Aorta (tissue), 5 donors: ENCODE results near the gene CDC42EP5. TPM values are rescaled to one million over a fixed set of nuclear protein-coding genes. Genes with fewer than 3 reads are reported as not detected.
A peak's percentile ranks its signal among the peaks of the same experiment; 100 is the strongest.

Source experiments
- ATAC-seq: fragments of 200-7000 bp; cut with Tn5 transposase; one replicate; pipeline ENCODE4 v1.9.1; 2022; ENCODE audit warnings: moderate library complexity; ENCODE audit not compliant: low FRiP score
- DNase-seq, 2 donors: peaks; one replicate each; pipeline ENCODE4 v3.0.0-alpha.2; 2020
- H3K27ac ChIP-seq, 2 donors: one replicate each; pipeline ENCODE4 v1.5.1; 2013; ENCODE audit warnings: low read length in 2 of 2, mild to moderate bottlenecking in 2 of 2, moderate library complexity in 2 of 2, control low read depth in 1 of 2, inconsistent platforms in 1 of 2, low read depth in 1 of 2
- H3K27me3 ChIP-seq, 2 donors: one replicate each; pipeline ENCODE4 v1.6.1; 2013; ENCODE audit warnings: control low read depth in 1 of 2, low read length in 1 of 2, mild to moderate bottlenecking in 1 of 2, moderate library complexity in 1 of 2; ENCODE audit not compliant: insufficient read depth in 2 of 2, control insufficient read depth in 1 of 2
- H3K36me3 ChIP-seq, 2 donors: one replicate each; pipeline ENCODE4 v1.6.1; 2013; ENCODE audit warnings: control low read depth in 1 of 2, low read length in 1 of 2, mild to moderate bottlenecking in 1 of 2; ENCODE audit not compliant: insufficient read depth in 2 of 2, control insufficient read depth in 1 of 2
- H3K4me1 ChIP-seq, 2 donors: one replicate each; pipeline ENCODE4 v1.6.1; 2013; ENCODE audit warnings: low read length in 2 of 2, control low read depth in 1 of 2, mild to moderate bottlenecking in 1 of 2, moderate library complexity in 1 of 2; ENCODE audit not compliant: insufficient read depth in 2 of 2, control insufficient read depth in 1 of 2
- H3K4me3 ChIP-seq, 2 donors: one replicate each; pipeline ENCODE4 v1.5.1; 2013; ENCODE audit warnings: low read length in 2 of 2, control low read depth in 1 of 2, mild to moderate bottlenecking in 1 of 2
- H3K9me3 ChIP-seq: one replicate; pipeline ENCODE4 v1.6.1; 2013; ENCODE audit warnings: mild to moderate bottlenecking, low read length; ENCODE audit not compliant: control insufficient read depth
- WGBS, 2 donors: extraction: QIAGEN DNeasy Blood & Tissue Kit; methylation state at CpG; one replicate each; pipeline ENCODE4 v1.1.7; 2013; 5-methylcytosine and 5-hydroxymethylcytosine counted together
- intact Hi-C, 2 donors: fragments of 100-400 bp; cut with DNase I; formaldehyde crosslinking; loops; one replicate each; pipeline versions ENCODE4 v1.14.2 to v1.15.0; 2022
- polyA plus RNA-seq, 2 donors: library from polyadenylated mRNA; stranded (reverse); fragments of 200-250 nt; gene quantifications; one replicate each; pipeline ENCODE4 v1.2.3, GENCODE V29; 2013
- total RNA-seq, 2 donors: library from RNA; stranded (reverse); fragmentation: NEBNext Ultra II Directional; extraction: Animal tissue kit (Norgen Biotek cat#: 25700); gene quantifications; one replicate each; pipeline ENCODE4 v1.2.1, GENCODE V29; 2021
- donor health status: healthy with polysubstance abuse.
- donor health status: Bipolar disorder and iron deficiency.
- donor health status: DM: no; HTN: no; CAD: no.
- donor health status: DM: no; HTN: no; CAD: no.
- donor health status: DM: yes; HTN: yes; CAD: no.

CDC42EP5 gene
- total and polyA plus RNA-seq, 4 donors, result 40.4 to 55.2 (median 48.9) TPM

DNA sequence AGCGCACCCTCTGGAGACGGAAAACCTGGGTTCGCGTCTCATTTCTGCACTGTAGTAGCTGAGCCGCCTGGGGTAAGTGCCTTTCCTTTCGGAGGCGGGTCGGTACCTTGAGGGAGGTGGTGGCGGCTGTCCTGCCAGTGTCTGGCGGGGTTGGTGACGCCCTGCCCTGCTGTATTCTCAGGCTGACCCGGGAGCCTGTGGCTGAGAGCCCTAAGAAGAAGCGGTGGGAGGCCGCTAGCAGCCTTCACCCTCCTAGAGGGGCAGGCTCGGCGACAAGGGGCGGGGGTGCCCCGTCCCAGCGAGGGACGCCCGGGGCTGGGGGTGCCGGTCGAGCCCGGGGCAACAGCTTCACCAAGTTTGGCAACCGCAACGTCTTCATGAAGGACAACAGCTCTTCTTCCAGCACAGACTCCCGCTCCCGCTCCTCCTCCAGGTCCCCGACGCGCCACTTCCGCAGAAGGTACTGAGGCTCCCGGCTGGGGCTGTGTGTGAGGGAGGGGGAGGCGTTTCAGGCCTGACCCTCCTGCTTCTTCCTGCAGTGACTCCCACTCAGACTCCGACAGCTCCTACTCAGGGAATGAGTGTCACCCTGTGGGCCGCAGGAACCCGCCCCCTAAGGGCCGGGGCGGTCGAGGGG, 17.2 kb downstream of the CDC42EP5 start:
- intact Hi-C loops, result loop anchor here in 1 of 2 donors (10.0 kb wide), 1 partner anchor 301 kb away; the partner anchor contains the start of gene LENG1

GRCh38 chr19:54454781-54455675, 18.1 kb downstream of the CDC42EP5 start:
- no peak overlapping the region for H3K27ac ChIP-seq
- H3K4me3 ChIP-seq, result no peak overlapping the region
- no peaks in the 10 kb centered on the region for H3K9me3 ChIP-seq
- no peaks in the 10 kb centered on the region for H3K4me1 ChIP-seq
- ATAC-seq (no peak), DNase-seq (peak in 1 of 2 donors; percentile 41)
- intact Hi-C loops, result loop anchor here in 1 of 2 donors (10.0 kb wide), 1 partner anchor 300 kb away; the partner anchor contains the start of gene LENG1
- 90 to 92% methylated on average over 33 of the region's 33 CpGs for WGBS, 2 donors
- H3K27me3 ChIP-seq, result no peaks in the 10 kb centered on the region
- H3K36me3 ChIP-seq, result peaks cover 6 to 43% of the 10 kb centered on the region in 2 donors

More for the DNA sequence above, 17.2 kb downstream of the CDC42EP5 start:
- Histone ChIP-seq H3K27ac (no peak overlapping the region), H3K4me1 (no peaks in the 10 kb centered on the region), H3K36me3 (peaks cover 6 to 45% of the 10 kb centered on the region in 2 donors), H3K27me3 (no peaks in the 10 kb centered on the region), H3K9me3 (no peaks in the 10 kb centered on the region), H3K4me3 (no peak overlapping the region)
- DNase-seq, result peak in 1 of 2 donors; percentile 71
- ATAC-seq, result no peak
- 88 to 92% methylated on average over 33 to 40 of the region's 40 CpGs for WGBS, 2 donors

GRCh38 chr19:54453921-54454780, 18.9 kb downstream of the CDC42EP5 start:
- no peak for ATAC-seq
- Histone ChIP-seq H3K4me3 (no peak overlapping the region), H3K9me3 (no peaks in the 10 kb centered on the region), H3K27ac (no peak overlapping the region), H3K4me1 (no peaks in the 10 kb centered on the region), H3K27me3 (no peaks in the 10 kb centered on the region), H3K36me3 (peaks cover 6 to 43% of the 10 kb centered on the region in 2 donors)
- intact Hi-C loops, result loop anchor here in 1 of 2 donors (10.0 kb wide), 1 partner anchor 299 kb away; the partner anchor contains the start of gene LENG1
- 89% methylated on average over 31 of the region's 31 CpGs for WGBS, 2 donors
- peak; percentile 45 to 70 for DNase-seq

- DNase-seq (peak in 1 of 2 donors; percentile 40), ATAC-seq (no peak)
- intact Hi-C loops, result loop anchor here in 1 of 2 donors (10.0 kb wide), 1 partner anchor 298 kb away; the partner anchor contains the start of gene LENG1
- H3K9me3 ChIP-seq, result no peaks in the 10 kb centered on the region
- no peak overlapping the region for H3K27ac ChIP-seq
- peaks cover 6 to 31% of the 10 kb centered on the region in 2 donors for H3K36me3 ChIP-seq
- H3K4me3 ChIP-seq, result no peak overlapping the region
- WGBS, 2 donors, result 90 to 91% methylated on average over 11 of the region's 11 CpGs
- no peaks in the 10 kb centered on the region for H3K27me3 ChIP-seq
- no peaks in the 10 kb centered on the region for H3K4me1 ChIP-seq
These were observed 20.5 kb downstream of the CDC42EP5 start for GRCh38 chr19:54452626-54453025.

- H3K9me3 ChIP-seq, result no peaks in the 10 kb centered on the region
- no peak overlapping the region for H3K27ac ChIP-seq
- intact Hi-C loops, result loop anchor here in 1 of 2 donors (10.0 kb wide), 1 partner anchor 297 kb away; the partner anchor contains the start of gene LENG1
- no peak overlapping the region for H3K4me3 ChIP-seq
- H3K4me1 ChIP-seq, result no peaks in the 10 kb centered on the region
- no peaks in the 10 kb centered on the region for H3K27me3 ChIP-seq
- WGBS, 2 donors, result 80 to 82% methylated on average over 11 of the region's 11 CpGs
- ATAC-seq, result no peak
- DNase-seq, result peak in 1 of 2 donors; percentile 26
- peaks cover 6 to 31% of the 10 kb centered on the region in 2 donors for H3K36me3 ChIP-seq
These were observed 21.1 kb downstream of the CDC42EP5 start for GRCh38 chr19:54451997-54452396.

GRCh38 chr19:54451331-54451871, 21.7 kb downstream of the CDC42EP5 start:
- Histone ChIP-seq H3K4me3 (no peak overlapping the region), H3K27ac (no peak overlapping the region), H3K9me3 (no peaks in the 10 kb centered on the region), H3K36me3 (peaks cover 6 to 25% of the 10 kb centered on the region in 2 donors), H3K4me1 (no peaks in the 10 kb centered on the region), H3K27me3 (no peaks in the 10 kb centered on the region)
- WGBS, 2 donors, result 60 to 68% methylated on average over 9 of the region's 9 CpGs
- intact Hi-C loops, result loop anchor here in 1 of 2 donors (10.0 kb wide), 1 partner anchor 297 kb away; the partner anchor contains the start of gene LENG1
- DNase-seq, result peak in 1 of 2 donors; percentile 48
- ATAC-seq, result no peak

GRCh38 chr19:54449701-54450069, 23.4 kb downstream of the CDC42EP5 start:
- intact Hi-C loops, result loop anchor here (1.0 to 10.0 kb wide), 3 partner anchors 14 to 585 kb away; partner anchors contain the start of genes LENG1 (in 1 of the 2), LENG9 (in 1 of the 2) and MYADM (in 1 of the 2)
- Histone ChIP-seq H3K27ac (peak overlapping the region; percentile 25 to 95), H3K36me3 (peaks cover 3 to 16% of the 10 kb centered on the region in 2 donors), H3K4me1 (no peaks in the 10 kb centered on the region), H3K4me3 (peak overlapping the region; percentile 61 to 70), H3K9me3 (no peaks in the 10 kb centered on the region), H3K27me3 (no peaks in the 10 kb centered on the region)
- no peak for DNase-seq
- WGBS, 2 donors, result 0% methylated on average over 21 of the region's 21 CpGs
- ATAC-seq, result no peak
